HepG2 (cell line): ENCODE measurements around the gene GAS2L2. TPM values are rescaled to one million over a fixed set of nuclear protein-coding genes. Genes with fewer than 3 reads are reported as not detected.

Source experiments
- ATAC-seq: fragments of 200-7000 bp; cut with Tn5 transposase; 3 replicates; pipeline ENCODE4 v1.9.1; 2020; ENCODE audit warnings: mild to moderate bottlenecking, moderate library complexity
- BruUV-seq: library from RNA; stranded (reverse); fragments of 400-500 nt; replicated peaks from 2 replicates; lab custom pipeline; 2021; lab: Mats Ljungman, UMichigan
- CTCF ChIA-PET: fragments of 300-600 bp; formaldehyde crosslinking; extraction: SDS; loops from one replicate; lab custom pipeline; 2021; ENCODE audit warnings: low total read pairs, inconsistent platforms, low intra/inter-chr PET ratio; lab: Yijun Ruan, JAX
- POLR2A ChIA-PET: fragments of 350-600 bp; sonication (Branson Sonifier 250); formaldehyde crosslinking; loops from one replicate; lab custom pipeline; 2020; ENCODE audit warnings: antibody characterized with exemption, inconsistent platforms; lab: Yijun Ruan, JAX
- DNase-seq: peaks from one replicate; pipeline ENCODE4 v3.0.0-alpha.2; 2015; ENCODE audit warnings: low spot score
- FAIRE-seq: peaks from 3 replicates; lab custom pipeline; 2011; peaks lifted over from hg19 to GRCh38; lab: Jason Lieb, UNC
- H2AFZ ChIP-seq: one replicate; pipeline ENCODE4 v1.6.1; 2011; ENCODE audit warnings: low read length, inconsistent platforms
- H3K27ac ChIP-seq: fragments of 300-600 bp; 3 replicates; pipeline ENCODE4 v1.8.0; 2011; ENCODE audit warnings: mixed run types, mild to moderate bottlenecking, mixed read lengths, low read length, inconsistent platforms; ENCODE audit not compliant: insufficient read depth; ENCODE audit errors: extremely low read length
- H3K27me3 ChIP-seq, 2 experiments: fragments of 200-600 bp in 1 of 2; 2 replicates in 1 of 2; 3 replicates in 1 of 2; pipeline versions ENCODE4 v1.6.0 to v1.8.0; 2011; ENCODE audit warnings: low read length in 2 of 2, mild to moderate bottlenecking in 2 of 2, moderate library complexity in 2 of 2, inconsistent platforms in 1 of 2; ENCODE audit not compliant: insufficient read depth in 2 of 2, control insufficient read depth in 1 of 2
- H3K36me3 ChIP-seq, 2 experiments: fragments of 200-600 bp in 1 of 2; replicated peaks in 1 of 2; 2 replicates in 1 of 2; 3 replicates in 1 of 2; pipeline versions ENCODE4 v1.5.1 to v1.8.0; 2011; ENCODE audit warnings: low read length in 2 of 2, inconsistent platforms in 1 of 2; ENCODE audit not compliant: insufficient read depth in 2 of 2, control insufficient read depth in 1 of 2
- H3K4me1 ChIP-seq: 2 replicates; pipeline ENCODE4 v1.5.1; 2012; ENCODE audit warnings: low read length, inconsistent platforms; ENCODE audit not compliant: insufficient read depth
- H3K4me2 ChIP-seq: 2 replicates; pipeline ENCODE4 v1.6.0; 2011; ENCODE audit warnings: low read depth, low read length, inconsistent platforms
- H3K4me3 ChIP-seq, 3 experiments: fragments of 200-600 bp in 1 of 3; sonication (generic), shearing (Covaris generic) in 1 of 3; replicated peaks in 1 of 3; 2 replicates each; pipeline ENCODE4 v1.5.1; 2011 to 2016; ENCODE audit warnings: low read length in 3 of 3, inconsistent platforms in 2 of 3, low read depth in 2 of 3, mild to moderate bottlenecking in 2 of 3, control low read depth in 1 of 3, mixed read lengths in 1 of 3; ENCODE audit not compliant: insufficient read depth in 1 of 3
- H3K79me2 ChIP-seq: one replicate; pipeline ENCODE4 v1.6.1; 2011; ENCODE audit warnings: low read length, inconsistent platforms; ENCODE audit not compliant: insufficient read depth
- H3K9ac ChIP-seq: 2 replicates; pipeline ENCODE4 v1.6.0; 2011; ENCODE audit warnings: mild to moderate bottlenecking, low read depth, low read length, inconsistent platforms; ENCODE audit not compliant: insufficient read depth
- H3K9me3 ChIP-seq: 2 replicates; pipeline ENCODE4 v1.5.1; 2012; ENCODE audit warnings: mild to moderate bottlenecking, low read length
- H4K20me1 ChIP-seq: 2 replicates; pipeline ENCODE4 v1.6.0; 2011; ENCODE audit warnings: inconsistent platforms, mild to moderate bottlenecking, low read length, moderate library complexity; ENCODE audit not compliant: insufficient read depth
- CTCF ChIP-seq: sonication (generic); formaldehyde crosslinking; IDR thresholded peaks from 2 replicates; pipeline ENCODE4 v1.5.0; 2020; ENCODE audit warnings: mild to moderate bottlenecking, missing genetic modification reagents, moderate library complexity
- HNRNPLL ChIP-seq: fragments of 200-400 bp; formaldehyde crosslinking; IDR thresholded peaks from 2 replicates; pipeline ENCODE4 v1.6.1; 2017; ENCODE audit warnings: mild to moderate bottlenecking, low read depth, low read length; ENCODE audit not compliant: poor library complexity, severe bottlenecking
- MTA3 ChIP-seq: sonication (generic); formaldehyde crosslinking; IDR thresholded peaks from 2 replicates; pipeline ENCODE4 v1.4.0; 2020; ENCODE audit warnings: missing genetic modification reagents
- RNF2 ChIP-seq: fragments of 450-650 bp; conservative IDR thresholded peaks from 2 replicates; pipeline ENCODE4 v1.6.1; 2016; ENCODE audit warnings: low read depth
- SALL1 ChIP-seq: sonication (generic); formaldehyde crosslinking; IDR thresholded peaks from 2 replicates; pipeline ENCODE4 v1.8.0; 2022; ENCODE audit warnings: mild to moderate bottlenecking, missing genetic modification reagents
- TAF15 ChIP-seq: fragments of 200-400 bp; formaldehyde crosslinking; IDR thresholded peaks from one replicate; pipeline ENCODE4 v1.6.1; 2018; ENCODE audit warnings: mild to moderate bottlenecking, low read depth, low read length; ENCODE audit not compliant: poor library complexity, severe bottlenecking
- ZMYM3 ChIP-seq: sonication (generic); formaldehyde crosslinking; IDR thresholded peaks from 2 replicates; pipeline ENCODE4 v1.5.1; 2020; ENCODE audit warnings: mild to moderate bottlenecking, missing genetic modification reagents
- ZNF124 ChIP-seq: sonication (generic); formaldehyde crosslinking; IDR thresholded peaks from 2 replicates; pipeline ENCODE4 v1.4.0; 2020; ENCODE audit warnings: missing genetic modification reagents
- ZNF24 ChIP-seq: fragments of 450-650 bp; IDR thresholded peaks from 2 replicates; pipeline ENCODE4 v1.6.1; 2017; ENCODE audit warnings: antibody characterized with exemption, mild to moderate bottlenecking
- ZNF687 ChIP-seq: sonication (generic); formaldehyde crosslinking; IDR thresholded peaks from 2 replicates; pipeline ENCODE4 v1.5.1; 2020; ENCODE audit warnings: mild to moderate bottlenecking, missing genetic modification reagents, moderate library complexity
- ZNF768 ChIP-seq: sonication (generic); formaldehyde crosslinking; IDR thresholded peaks from 2 replicates; pipeline ENCODE4 v1.4.0; 2020; ENCODE audit warnings: missing genetic modification reagents
- WGBS: methylation state at CpG from one replicate; pipeline ENCODE4 v1.1.6; 2017; ENCODE audit warnings: low lambda C conversion rate; 5-methylcytosine and 5-hydroxymethylcytosine counted together
- in situ Hi-C: cut with HindIII; loops from 2 replicates; pipeline ENCODE4 v1.10.0; 2017; ENCODE audit warnings: low pct_unique_long_range_greater_than_20kb; ENCODE audit not compliant: extremely low pct_ligation_motif_present
- intact Hi-C: fragments of 100-400 bp; cut with micrococcal nuclease; formaldehyde crosslinking; loops from one replicate; pipeline ENCODE4 v1.10.0; 2022; ENCODE audit not compliant: unreplicated experiment
- polyA plus RNA-seq, 8 experiments: library from polyadenylated mRNA; depleted of rRNA in 3 of 8; stranded (reverse) in 7 of 8; unstranded in 1 of 8; fragments of >200 nt; fragmentation: Illumina TruSeq in 4 of 8; extraction: Trizol in 4 of 8; gene quantifications; 2 replicates each; pipeline versions ENCODE4 v1.2.1 to v1.2.3, GENCODE V29; 2011 to 2016; ENCODE audit warnings: low read depth in 4 of 8, missing spikeins in 1 of 8, mixed read lengths in 1 of 8; ENCODE audit not compliant: insufficient read depth in 1 of 8
- total RNA-seq, 5 experiments: library from RNA; depleted of rRNA; stranded (reverse); fragments of >200 nt; fragmentation: Illumina TruSeq; extraction: Trizol; gene quantifications; 2 replicates each; pipeline ENCODE4 v1.2.3, GENCODE V29; 2016; ENCODE audit warnings: low read depth in 1 of 5
- TF ChIP-seq, protein P1 (sequence below): sonication (generic); formaldehyde crosslinking; IDR thresholded peaks from 2 replicates; pipeline ENCODE4 v1.8.1; 2023; ENCODE audit warnings: mild to moderate bottlenecking, missing genetic modification reagents, borderline replicate concordance
- TF ChIP-seq, protein P2 (sequence below): IDR thresholded peaks from 2 replicates; pipeline ENCODE4 v1.6.1; 2012; ENCODE audit warnings: low read length, improper control_type of control experiment

GAS2L2 gene
- total and polyA plus RNA-seq, 2 of the 13 experiments (the other 11 are each of a cell fraction or from before 2014, with no cell fraction given): not detected

DNA sequence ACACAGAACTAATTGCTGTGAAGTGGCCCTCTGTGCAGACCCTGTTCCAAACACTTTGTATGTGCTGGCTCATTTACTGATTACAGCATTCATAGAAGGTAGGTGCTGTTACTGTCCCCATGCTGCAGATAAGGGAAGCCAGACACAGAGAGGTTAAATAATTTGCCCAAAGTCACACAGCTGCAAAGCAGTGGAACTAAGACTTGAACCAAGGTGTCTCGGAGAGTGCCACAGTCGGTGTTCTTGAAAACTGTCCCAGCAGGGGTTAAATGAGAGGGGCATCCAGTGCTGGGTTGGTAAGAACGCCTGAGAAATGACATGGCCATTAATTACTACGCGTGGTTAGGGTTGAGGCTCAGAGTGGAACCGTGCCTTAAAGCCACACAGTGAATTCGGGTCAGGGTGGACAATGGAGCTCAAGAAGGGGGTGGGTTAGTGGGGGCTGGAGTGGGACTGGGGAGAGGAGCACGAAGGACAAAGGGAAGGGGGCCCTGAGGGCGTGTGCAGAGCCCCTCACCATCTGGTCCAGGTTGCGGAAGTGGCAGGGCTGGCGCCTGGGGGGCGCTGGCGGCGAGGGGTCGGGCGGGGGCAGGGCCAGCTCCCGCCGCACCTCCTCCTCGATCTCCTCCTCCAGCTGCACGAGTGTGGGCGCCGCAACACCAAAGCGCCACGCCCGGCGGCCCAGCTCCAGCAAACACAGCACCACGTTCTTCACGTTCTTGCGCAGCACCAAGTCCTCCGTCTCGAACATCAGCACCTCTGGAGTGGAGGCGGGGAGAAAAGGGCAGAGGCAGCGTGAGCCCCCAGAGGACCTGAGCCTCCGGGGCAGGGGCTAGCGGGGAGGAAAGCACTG is 3.3 kb downstream of the GAS2L2 start:
- Histone ChIP-seq H4K20me1 (no peaks in the 10 kb centered on the region), H2AFZ (no peak overlapping the region), H3K27me3 (peaks cover 3 to 70% of the 10 kb centered on the region in 2 experiments; a peak in 4 of 5 replicates), H3K79me2 (no peaks in the 10 kb centered on the region), H3K36me3 (no peaks in the 10 kb centered on the region), H3K9me3 (no peaks in the 10 kb centered on the region), H3K4me2 (peak overlapping the region; percentile 69), H3K27ac (no peak overlapping the region), H3K4me1 (peaks cover 21% of the 10 kb centered on the region), H3K9ac (no peak overlapping the region), H3K4me3 (peak overlapping the region; percentile 19 to 66 (median 37); a peak in 4 of 6 replicates)
- 6% methylated on average over 20 of the region's 35 CpGs for WGBS
- FAIRE-seq: no peak
- peak; percentile 8; the same call in 1 of the 3 replicates for ATAC-seq
- intact Hi-C loops (loop anchor here (5.0 kb wide), 1 partner anchor 192 kb away; no protein-coding TSS in a partner anchor), in situ Hi-C loops (loop anchor here (5.0 to 25.0 kb wide), 3 partner anchors 137 to 437 kb away; no protein-coding TSS in a partner anchor)
- no peak for DNase-seq
- BruUV-seq: no TSS peak
- CTCF ChIA-PET: no interaction called here
- POLR2A ChIA-PET: no interaction called here
- no peak for TF ChIP-seq MTA3
- TF ChIP-seq ZNF124 (CRISPR knock-in tag): no peak
- no peak for TF ChIP-seq TAF15
- no peak for TF ChIP-seq RNF2
- TF ChIP-seq SALL1 (CRISPR knock-in tag): peak; percentile 17; the same call in 1 of the 2 replicates
- no peak for TF ChIP-seq ZMYM3 (CRISPR knock-in tag)
- peak; percentile 31 for TF ChIP-seq HNRNPLL
- peak; percentile 19; the same call in 1 of the 2 replicates for TF ChIP-seq ZNF768 (CRISPR knock-in tag)
- TF ChIP-seq, protein P1, sequence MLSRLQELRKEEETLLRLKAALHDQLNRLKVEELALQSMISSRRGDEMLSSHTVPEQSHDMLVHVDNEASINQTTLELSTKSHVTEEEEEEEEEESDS: no peak
- TF ChIP-seq, protein P2, sequence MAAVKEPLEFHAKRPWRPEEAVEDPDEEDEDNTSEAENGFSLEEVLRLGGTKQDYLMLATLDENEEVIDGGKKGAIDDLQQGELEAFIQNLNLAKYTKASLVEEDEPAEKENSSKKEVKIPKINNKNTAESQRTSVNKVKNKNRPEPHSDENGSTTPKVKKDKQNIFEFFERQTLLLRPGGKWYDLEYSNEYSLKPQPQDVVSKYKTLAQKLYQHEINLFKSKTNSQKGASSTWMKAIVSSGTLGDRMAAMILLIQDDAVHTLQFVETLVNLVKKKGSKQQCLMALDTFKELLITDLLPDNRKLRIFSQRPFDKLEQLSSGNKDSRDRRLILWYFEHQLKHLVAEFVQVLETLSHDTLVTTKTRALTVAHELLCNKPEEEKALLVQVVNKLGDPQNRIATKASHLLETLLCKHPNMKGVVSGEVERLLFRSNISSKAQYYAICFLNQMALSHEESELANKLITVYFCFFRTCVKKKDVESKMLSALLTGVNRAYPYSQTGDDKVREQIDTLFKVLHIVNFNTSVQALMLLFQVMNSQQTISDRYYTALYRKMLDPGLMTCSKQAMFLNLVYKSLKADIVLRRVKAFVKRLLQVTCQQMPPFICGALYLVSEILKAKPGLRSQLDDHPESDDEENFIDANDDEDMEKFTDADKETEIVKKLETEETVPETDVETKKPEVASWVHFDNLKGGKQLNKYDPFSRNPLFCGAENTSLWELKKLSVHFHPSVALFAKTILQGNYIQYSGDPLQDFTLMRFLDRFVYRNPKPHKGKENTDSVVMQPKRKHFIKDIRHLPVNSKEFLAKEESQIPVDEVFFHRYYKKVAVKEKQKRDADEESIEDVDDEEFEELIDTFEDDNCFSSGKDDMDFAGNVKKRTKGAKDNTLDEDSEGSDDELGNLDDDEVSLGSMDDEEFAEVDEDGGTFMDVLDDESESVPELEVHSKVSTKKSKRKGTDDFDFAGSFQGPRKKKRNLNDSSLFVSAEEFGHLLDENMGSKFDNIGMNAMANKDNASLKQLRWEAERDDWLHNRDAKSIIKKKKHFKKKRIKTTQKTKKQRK: no peak
- TF ChIP-seq ZNF24: no peak
- TF ChIP-seq CTCF (CRISPR knock-in tag): 0 out of 2 replicates have a peak, but pooled peaks have one; percentile 5
- peak; percentile 38 for TF ChIP-seq ZNF687
